Measurements from ENCODE around the gene CTNNBL1. TPM values are rescaled to one million over a fixed set of nuclear protein-coding genes. Genes with fewer than 3 reads are reported as not detected.
A peak's percentile ranks its signal among the peaks of the same experiment; 100 is the strongest.
"Not testable (repeated sequence)": the region's sequence is repeated elsewhere in the genome, so short reads cannot be mapped to it uniquely, and the experiment has no call there.

Gene CTNNBL1
- total RNA-seq, 2 donors from 2014 or later: 43.6 to 47.7 TPM

- Mint-ChIP-seq H3K4me1 (peaks cover 3% of the 10 kb centered on the region), H3K27me3 (peaks cover 39% of the 10 kb centered on the region)
- ATAC-seq: no peak
Measured at GRCh38 chr20:37668166-37668565, 25.7 kb upstream of the CTNNBL1 start.

DNA sequence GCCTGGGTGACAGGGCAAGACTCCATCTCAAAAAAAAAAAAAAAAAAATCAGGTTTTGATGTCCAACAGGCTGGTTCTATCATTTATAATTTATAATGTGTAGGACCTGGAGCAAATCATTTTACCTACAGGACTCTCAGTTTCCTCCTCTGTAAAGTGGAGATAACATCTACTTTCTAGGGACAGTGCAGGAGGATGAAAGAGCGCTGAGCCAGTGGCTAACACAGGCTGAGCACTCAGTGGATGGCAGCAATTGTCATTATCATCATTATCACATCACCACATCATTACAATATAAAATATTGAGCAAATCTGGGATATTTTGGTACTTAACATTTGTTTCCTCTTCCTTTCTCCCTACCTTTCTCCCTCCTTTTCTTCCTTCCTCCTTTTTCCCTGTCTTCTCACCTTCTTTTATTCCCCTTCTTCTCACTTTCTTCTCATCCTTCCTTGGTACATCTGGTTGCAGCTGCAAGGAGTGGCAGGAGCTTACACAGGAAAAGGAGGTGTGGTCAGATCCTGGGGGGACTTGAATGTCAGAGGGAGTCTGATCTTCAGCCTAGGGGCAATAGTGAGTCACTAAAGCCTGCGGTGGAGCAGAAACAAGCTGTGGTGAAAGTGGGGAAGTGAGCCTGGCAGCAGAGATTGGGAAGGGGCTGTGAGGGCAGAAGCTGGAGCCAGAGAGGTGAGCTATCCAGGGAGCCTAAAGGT is 24.6 kb upstream of the CTNNBL1 start:
- H3K9me3 ChIP-seq (ENCODE audit: control insufficient read depth, low read length, poor library complexity, severe bottlenecking): no peaks in the 10 kb centered on the region
- no peak for DNase-seq
- Mint-ChIP-seq H3K4me1 (peaks cover 3% of the 10 kb centered on the region), H3K27me3 (peaks cover 45% of the 10 kb centered on the region), H3K27ac (no peak overlapping the region), H3K36me3 (ENCODE audit: low read depth) (peaks cover 4% of the 10 kb centered on the region), H3K4me3 (no peak overlapping the region)
- ATAC-seq: no peak

More at GRCh38 chr20:37668166-37668565, 25.7 kb upstream of the CTNNBL1 start:
- no peak for DNase-seq
- H3K9me3 ChIP-seq (ENCODE audit: control insufficient read depth, low read length, poor library complexity, severe bottlenecking): no peaks in the 10 kb centered on the region
- Mint-ChIP-seq H3K4me3 (no peak overlapping the region), H3K36me3 (ENCODE audit: low read depth) (peaks cover 4% of the 10 kb centered on the region), H3K27ac (no peak overlapping the region)

- no peaks in the 10 kb centered on the region for H3K9me3 ChIP-seq (ENCODE audit: control insufficient read depth, low read length, poor library complexity, severe bottlenecking)
- ATAC-seq (no peak), DNase-seq (no peak)
- peaks cover 4% of the 10 kb centered on the region for H3K4me1 Mint-ChIP-seq
- H3K27ac Mint-ChIP-seq: no peak overlapping the region
- H3K27me3 Mint-ChIP-seq: peaks cover 50% of the 10 kb centered on the region
- H3K4me3 Mint-ChIP-seq: no peak overlapping the region
- peaks cover 4% of the 10 kb centered on the region for H3K36me3 Mint-ChIP-seq (ENCODE audit: low read depth)
Measured at GRCh38 chr20:37669773-37670236, 24.0 kb upstream of the CTNNBL1 start.

DNA sequence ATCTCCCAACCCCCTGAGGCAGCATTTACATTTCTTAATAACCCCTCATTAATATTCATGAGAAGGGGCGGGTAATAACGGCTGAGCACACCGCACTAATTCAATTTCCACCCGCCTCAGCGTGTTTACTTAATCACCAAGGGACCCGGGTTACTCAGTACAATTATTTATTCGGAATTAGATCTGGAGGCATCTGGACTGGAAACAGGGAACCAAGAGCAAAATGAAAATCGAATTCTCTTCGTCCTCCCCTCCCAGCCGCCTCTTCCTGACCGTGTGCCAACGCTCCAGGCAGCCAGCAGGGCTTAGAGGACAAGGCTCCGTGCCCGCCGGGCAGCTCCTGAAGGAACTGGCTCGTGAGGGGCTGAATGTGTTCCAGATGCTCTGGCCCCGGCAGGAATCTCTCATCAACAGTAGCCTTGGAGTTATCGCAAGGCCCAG is 23.5 kb upstream of the CTNNBL1 start:
- no peak for ATAC-seq
- H3K9me3 ChIP-seq (ENCODE audit: control insufficient read depth, low read length, poor library complexity, severe bottlenecking): no peaks in the 10 kb centered on the region
- no peak for DNase-seq
- H3K27ac Mint-ChIP-seq: no peak overlapping the region
- peaks cover 6% of the 10 kb centered on the region for H3K4me1 Mint-ChIP-seq
- H3K27me3 Mint-ChIP-seq: peaks cover 54% of the 10 kb centered on the region
- H3K36me3 Mint-ChIP-seq (ENCODE audit: low read depth): peaks cover 4% of the 10 kb centered on the region
- H3K4me3 Mint-ChIP-seq: no peak overlapping the region

- H3K4me1 Mint-ChIP-seq: peaks cover 8% of the 10 kb centered on the region
- peaks cover 70% of the 10 kb centered on the region for H3K27me3 Mint-ChIP-seq
- no peak overlapping the region for H3K27ac Mint-ChIP-seq
- ATAC-seq (no peak), DNase-seq (no peak)
- no peak overlapping the region for H3K4me3 Mint-ChIP-seq
- H3K36me3 Mint-ChIP-seq (ENCODE audit: low read depth): peaks cover 4% of the 10 kb centered on the region
- no peaks in the 10 kb centered on the region for H3K9me3 ChIP-seq (ENCODE audit: control insufficient read depth, low read length, poor library complexity, severe bottlenecking)
Measured at GRCh38 chr20:37672143-37672542, 21.7 kb upstream of the CTNNBL1 start.

DNA sequence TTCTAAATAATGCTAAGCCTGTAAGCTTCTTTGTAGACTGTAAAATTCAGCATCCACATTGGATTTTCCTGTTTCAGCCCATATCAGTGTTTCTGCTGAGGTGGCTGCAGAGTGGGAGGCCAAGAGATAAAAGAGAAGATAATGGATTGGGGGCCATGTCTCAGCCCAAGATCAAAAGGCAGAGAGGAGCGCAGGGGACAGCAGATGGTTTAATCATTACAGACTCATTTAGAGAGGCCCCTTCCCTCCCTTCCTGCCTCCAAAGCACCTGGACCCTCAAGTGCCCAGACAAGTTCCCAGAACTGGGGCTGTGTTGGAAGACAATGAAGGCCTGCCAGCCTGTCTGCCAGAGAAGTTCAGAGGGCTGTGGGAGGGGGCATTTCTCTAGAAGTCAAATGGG is 20.4 kb upstream of the CTNNBL1 start:
- H3K27ac Mint-ChIP-seq: no peak overlapping the region
- ATAC-seq: no peak
- no peak overlapping the region for H3K4me3 Mint-ChIP-seq
- no peak for DNase-seq
- H3K4me1 Mint-ChIP-seq: peaks cover 8% of the 10 kb centered on the region
- H3K27me3 Mint-ChIP-seq: peaks cover 83% of the 10 kb centered on the region
- no peaks in the 10 kb centered on the region for H3K9me3 ChIP-seq (ENCODE audit: control insufficient read depth, low read length, poor library complexity, severe bottlenecking)
- H3K36me3 Mint-ChIP-seq (ENCODE audit: low read depth): peaks cover 7% of the 10 kb centered on the region

GRCh38 chr20:37676440-37676839 is 17.4 kb upstream of the CTNNBL1 start:
- Mint-ChIP-seq H3K4me1 (peaks cover 5% of the 10 kb centered on the region), H3K4me3 (no peak overlapping the region), H3K36me3 (ENCODE audit: low read depth) (peaks cover 3% of the 10 kb centered on the region), H3K27ac (no peak overlapping the region), H3K27me3 (peaks cover 84% of the 10 kb centered on the region)
- no peaks in the 10 kb centered on the region for H3K9me3 ChIP-seq (ENCODE audit: control insufficient read depth, low read length, poor library complexity, severe bottlenecking)
- no peak for DNase-seq
- ATAC-seq: no peak

DNA sequence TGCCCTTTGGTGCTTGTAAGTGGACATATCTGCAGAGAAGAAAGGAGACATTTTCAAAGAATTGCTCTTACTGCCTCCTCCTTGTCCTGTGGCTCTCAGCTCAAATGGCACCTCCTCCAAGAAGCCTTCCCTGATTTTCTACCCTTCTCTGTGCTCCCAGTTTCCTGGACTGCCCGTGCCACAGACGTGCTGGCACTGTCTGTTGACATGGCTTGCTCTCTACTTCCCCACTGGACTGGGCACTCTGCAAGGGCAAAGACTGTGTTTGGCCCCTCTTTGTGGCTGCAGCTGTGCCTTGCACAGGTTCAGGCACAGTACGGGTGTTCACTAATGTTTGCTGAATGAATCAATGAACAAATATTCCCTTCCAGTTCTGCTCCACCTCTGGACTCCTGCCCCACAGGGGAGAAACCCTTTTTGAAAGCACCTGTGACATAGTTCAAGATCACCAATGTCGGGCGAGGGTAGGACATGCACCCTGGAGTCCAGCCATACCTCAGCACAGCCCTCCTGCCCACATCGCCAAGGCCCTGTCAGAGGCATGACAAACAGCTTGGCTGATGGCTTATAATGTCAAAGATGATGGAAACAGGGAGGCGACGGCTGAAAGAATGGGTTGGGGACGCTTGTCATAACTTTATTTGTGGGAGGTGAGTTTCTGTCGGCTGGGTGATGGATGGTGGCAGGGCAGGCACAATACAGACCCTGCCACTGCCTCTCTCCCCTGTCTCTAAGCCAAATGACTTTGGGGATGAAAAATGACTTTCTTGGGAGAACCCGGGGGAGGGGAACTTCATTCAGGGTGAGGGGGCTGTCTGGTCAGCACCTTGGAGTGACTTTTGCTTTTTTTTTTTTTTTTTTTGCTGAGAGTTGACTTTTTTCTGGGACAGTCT is 15.6 kb upstream of the CTNNBL1 start:
- no peaks in the 10 kb centered on the region for H3K9me3 ChIP-seq (ENCODE audit: control insufficient read depth, low read length, poor library complexity, severe bottlenecking)
- no peak for DNase-seq
- no peak for ATAC-seq
- Mint-ChIP-seq H3K27ac (peak overlapping the region; percentile 29), H3K4me3 (no peak overlapping the region), H3K27me3 (peaks cover 78% of the 10 kb centered on the region), H3K36me3 (ENCODE audit: low read depth) (peaks cover 3% of the 10 kb centered on the region), H3K4me1 (peaks cover 5% of the 10 kb centered on the region)

GRCh38 chr20:37679751-37680150 is 14.1 kb upstream of the CTNNBL1 start:
- H3K36me3 Mint-ChIP-seq (ENCODE audit: low read depth); H3K4me1 Mint-ChIP-seq; DNase-seq; H3K27ac Mint-ChIP-seq; H3K4me3 Mint-ChIP-seq; H3K9me3 ChIP-seq (ENCODE audit: control insufficient read depth, low read length, poor library complexity, severe bottlenecking); ATAC-seq: not testable (repeated sequence)
- H3K27me3 Mint-ChIP-seq: peaks cover 69% of the 10 kb centered on the region

DNA sequence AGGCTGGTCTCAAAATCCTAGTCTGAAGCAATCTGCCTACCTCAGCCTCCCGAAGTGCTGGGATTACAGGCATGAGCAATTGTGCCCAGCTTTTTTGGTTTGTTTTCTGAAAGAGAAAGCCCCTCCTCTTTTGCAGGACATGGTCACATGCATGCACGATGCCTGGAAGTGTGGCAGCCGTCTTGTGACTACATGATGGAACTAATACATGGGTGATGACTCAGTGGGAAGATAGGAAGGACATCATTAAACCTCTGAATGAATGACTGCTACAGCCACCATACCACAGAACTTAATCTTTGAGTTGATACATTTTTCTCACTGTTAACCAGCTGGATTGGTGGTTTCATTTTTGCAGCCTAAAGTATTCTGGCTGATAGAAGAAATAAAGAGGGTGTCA is 13.4 kb upstream of the CTNNBL1 start:
- Mint-ChIP-seq H3K27me3 (peaks cover 70% of the 10 kb centered on the region), H3K27ac (no peak overlapping the region), H3K36me3 (ENCODE audit: low read depth) (peaks cover 6% of the 10 kb centered on the region), H3K4me1 (peaks cover 2% of the 10 kb centered on the region), H3K4me3 (no peak overlapping the region)
- H3K9me3 ChIP-seq (ENCODE audit: control insufficient read depth, low read length, poor library complexity, severe bottlenecking): no peaks in the 10 kb centered on the region
- DNase-seq (no peak), ATAC-seq (no peak)

- H3K9me3 ChIP-seq (ENCODE audit: control insufficient read depth, low read length, poor library complexity, severe bottlenecking): no peaks in the 10 kb centered on the region
- Mint-ChIP-seq H3K36me3 (ENCODE audit: low read depth) (peaks cover 6% of the 10 kb centered on the region), H3K27me3 (peaks cover 65% of the 10 kb centered on the region), H3K4me3 (no peak overlapping the region), H3K4me1 (peaks cover 2% of the 10 kb centered on the region), H3K27ac (no peak overlapping the region)
- ATAC-seq: no peak
- no peak for DNase-seq
Measured at GRCh38 chr20:37681384-37682112, 12.3 kb upstream of the CTNNBL1 start.

DNA sequence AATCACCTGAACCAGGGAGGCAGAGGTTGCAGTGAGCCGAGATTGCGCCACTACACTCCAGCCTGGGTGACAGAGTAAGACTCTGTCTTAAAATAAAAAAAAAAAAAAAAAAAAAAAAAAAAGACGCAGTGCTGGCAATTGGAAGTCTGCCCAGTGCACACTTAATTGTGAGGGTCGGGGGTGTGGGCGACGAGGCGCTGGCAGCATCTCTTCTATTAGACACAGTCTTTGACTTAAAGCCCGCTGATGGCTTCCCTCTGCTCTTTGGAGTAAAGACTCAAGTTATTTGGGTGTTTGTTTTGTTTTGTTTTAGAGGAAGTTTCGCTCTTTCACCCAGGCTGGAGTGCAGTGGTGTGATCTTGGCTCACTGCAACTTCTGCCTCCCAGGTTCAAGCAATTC is 10.7 kb upstream of the CTNNBL1 start:
- not testable (repeated sequence) for H3K4me1 Mint-ChIP-seq; H3K4me3 Mint-ChIP-seq; H3K36me3 Mint-ChIP-seq (ENCODE audit: low read depth); H3K9me3 ChIP-seq (ENCODE audit: control insufficient read depth, low read length, poor library complexity, severe bottlenecking); DNase-seq; ATAC-seq; H3K27ac Mint-ChIP-seq
- peaks cover 55% of the 10 kb centered on the region for H3K27me3 Mint-ChIP-seq

Measured in T-helper 17 cell (primary cell).